GM12878 (cell line): ENCODE results near the gene TGM2. TPM values are rescaled to one million over a fixed set of nuclear protein-coding genes. Genes with fewer than 3 reads are reported as not detected.
A peak's percentile ranks its signal among the peaks of the same experiment; 100 is the strongest.

Source experiments
- MTA3 ChIP-seq: IDR thresholded peaks from 2 replicates; pipeline ENCODE4 v1.6.1; 2012; ENCODE audit warnings: low read length, inconsistent platforms, borderline replicate concordance
- MYB ChIP-seq: fragments of 150-350 bp; IDR thresholded peaks from 2 replicates; pipeline ENCODE4 v1.6.1; 2014; ENCODE audit warnings: mild to moderate bottlenecking, low read depth, low read length, borderline replicate concordance
- POU2F2 ChIP-seq: IDR thresholded peaks from 3 replicates; pipeline ENCODE4 v1.6.1; 2011; ENCODE audit warnings: low read depth, mild to moderate bottlenecking, low read length, borderline replicate concordance
- SMARCA5 ChIP-seq: fragments of 450-650 bp; IDR thresholded peaks from 2 replicates; pipeline ENCODE4 v1.6.1; 2017; ENCODE audit warnings: mild to moderate bottlenecking
- SUPT20H ChIP-seq: IDR thresholded peaks from 2 replicates; pipeline ENCODE4 v1.6.1; 2011; ENCODE audit warnings: low read depth, mild to moderate bottlenecking, low read length, moderate library complexity, borderline replicate concordance; ENCODE audit not compliant: control insufficient read depth
- polyA plus RNA-seq, 11 experiments: library from polyadenylated mRNA; depleted of rRNA in 4 of 11; unstranded in 6 of 11; stranded (reverse) in 5 of 11; fragments of >200 nt; fragmentation: Nextera tagmentation in 4 of 11; fragmentation: Illumina TruSeq in 1 of 11; extraction: Ambion mirVana in 4 of 11; extraction: Trizol in 1 of 11; gene quantifications; 1 replicate in 1 of 11; 2 replicates in 10 of 11; pipeline versions ENCODE4 v1.2.1 to v1.2.3, GENCODE V29; 2011 to 2016; ENCODE audit warnings: inconsistent platforms in 2 of 11, missing spikeins in 2 of 11, low read depth in 1 of 11
- total RNA-seq, 4 experiments: library from RNA; depleted of rRNA in 3 of 4; stranded (reverse); fragments of >200 nt in 3 of 4; fragmentation: Illumina TruSeq in 1 of 4; extraction: Trizol in 1 of 4; gene quantifications; 2 replicates each; pipeline versions ENCODE4 v1.2.1 to v1.2.3, GENCODE V29; 2013 to 2021
- TF ChIP-seq, protein P1 (sequence below): fragments of 450-650 bp; IDR thresholded peaks from 2 replicates; pipeline ENCODE4 v1.6.1; 2017; ENCODE audit warnings: mild to moderate bottlenecking, moderate library complexity

The TGM2 gene
- total and polyA plus RNA-seq, 10 of the 15 experiments (the other 5 are each of a cell fraction or from before 2014, with no cell fraction given), result 0.11 to 1.9 (median 0.51) TPM

GRCh38 chr20:38095017-38095686 lies 69.9 kb downstream of the TGM2 start (continued):
- TF ChIP-seq, protein P1, sequence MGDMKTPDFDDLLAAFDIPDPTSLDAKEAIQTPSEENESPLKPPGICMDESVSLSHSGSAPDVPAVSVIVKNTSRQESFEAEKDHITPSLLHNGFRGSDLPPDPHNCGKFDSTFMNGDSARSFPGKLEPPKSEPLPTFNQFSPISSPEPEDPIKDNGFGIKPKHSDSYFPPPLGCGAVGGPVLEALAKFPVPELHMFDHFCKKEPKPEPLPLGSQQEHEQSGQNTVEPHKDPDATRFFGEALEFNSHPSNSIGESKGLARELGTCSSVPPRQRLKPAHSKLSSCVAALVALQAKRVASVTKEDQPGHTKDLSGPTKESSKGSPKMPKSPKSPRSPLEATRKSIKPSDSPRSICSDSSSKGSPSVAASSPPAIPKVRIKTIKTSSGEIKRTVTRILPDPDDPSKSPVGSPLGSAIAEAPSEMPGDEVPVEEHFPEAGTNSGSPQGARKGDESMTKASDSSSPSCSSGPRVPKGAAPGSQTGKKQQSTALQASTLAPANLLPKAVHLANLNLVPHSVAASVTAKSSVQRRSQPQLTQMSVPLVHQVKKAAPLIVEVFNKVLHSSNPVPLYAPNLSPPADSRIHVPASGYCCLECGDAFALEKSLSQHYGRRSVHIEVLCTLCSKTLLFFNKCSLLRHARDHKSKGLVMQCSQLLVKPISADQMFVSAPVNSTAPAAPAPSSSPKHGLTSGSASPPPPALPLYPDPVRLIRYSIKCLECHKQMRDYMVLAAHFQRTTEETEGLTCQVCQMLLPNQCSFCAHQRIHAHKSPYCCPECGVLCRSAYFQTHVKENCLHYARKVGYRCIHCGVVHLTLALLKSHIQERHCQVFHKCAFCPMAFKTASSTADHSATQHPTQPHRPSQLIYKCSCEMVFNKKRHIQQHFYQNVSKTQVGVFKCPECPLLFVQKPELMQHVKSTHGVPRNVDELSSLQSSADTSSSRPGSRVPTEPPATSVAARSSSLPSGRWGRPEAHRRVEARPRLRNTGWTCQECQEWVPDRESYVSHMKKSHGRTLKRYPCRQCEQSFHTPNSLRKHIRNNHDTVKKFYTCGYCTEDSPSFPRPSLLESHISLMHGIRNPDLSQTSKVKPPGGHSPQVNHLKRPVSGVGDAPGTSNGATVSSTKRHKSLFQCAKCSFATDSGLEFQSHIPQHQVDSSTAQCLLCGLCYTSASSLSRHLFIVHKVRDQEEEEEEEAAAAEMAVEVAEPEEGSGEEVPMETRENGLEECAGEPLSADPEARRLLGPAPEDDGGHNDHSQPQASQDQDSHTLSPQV, result 0 out of 2 replicates have a peak, but pooled peaks have one; percentile 14
- TF ChIP-seq MTA3 (no peak), POU2F2 (0 out of 3 replicates have a peak, but pooled peaks have one; percentile 5), SUPT20H (no peak), MYB (no peak), SMARCA5 (no peak)
